HTERT RPE-1 (cell line): ENCODE data around the gene NLRP11.

ENCODE experiments used
- in situ Hi-C: fragments of 300-500 bp; cut with MboI; formaldehyde crosslinking; loops from 4 replicates; pipeline ENCODE4 v1.14.3; 2020; ENCODE audit warnings: low sequenced_read_pairs

NLRP11 gene

DNA sequence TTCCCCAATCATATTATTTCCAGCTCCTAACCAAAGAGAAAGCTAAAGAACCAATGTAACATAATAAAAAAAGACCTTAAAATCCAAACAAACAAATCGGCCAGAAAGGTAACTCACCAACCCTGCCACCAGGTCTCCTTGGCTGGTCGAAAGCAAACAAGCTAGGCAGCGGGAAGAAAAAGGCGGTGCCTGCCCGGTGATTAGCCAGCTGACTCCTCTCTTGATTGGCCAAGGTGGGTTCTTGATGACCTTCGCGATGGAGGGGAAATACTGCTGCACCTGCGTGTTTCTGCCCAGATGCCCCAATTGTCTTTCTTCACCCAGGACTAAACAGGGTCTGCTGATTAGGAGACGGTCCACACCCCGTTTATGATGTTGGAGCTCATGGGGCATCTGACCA lies at the start of gene NLRP11:
TSS of gene NLRP11 (minus strand) at position 154 of the 400 bp plus-strand sequence. CDS start 13,825 bp downstream, outside the sequence.
- in situ Hi-C loops = no loop called here

DNA sequence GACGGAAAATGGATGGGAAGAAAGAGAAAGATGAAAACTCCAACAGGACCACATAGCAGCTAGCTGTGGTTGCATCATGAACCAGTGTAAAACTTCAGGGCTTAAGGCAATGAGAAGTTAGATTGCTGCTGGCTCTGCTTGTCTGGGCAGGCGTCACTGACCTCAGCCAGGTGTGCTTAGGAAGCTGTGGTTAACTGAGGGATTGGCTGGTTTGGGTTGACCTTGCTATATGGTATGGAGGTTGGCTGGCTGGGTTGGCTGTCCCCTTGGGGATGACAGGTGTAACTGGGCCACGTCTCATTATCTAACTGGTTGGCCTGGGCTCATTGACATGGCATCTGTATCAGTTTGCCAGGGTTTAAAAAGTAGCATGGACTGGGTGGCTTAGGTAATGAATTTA lies 45.4 kb upstream of the NLRP11 start:
- in situ Hi-C loops = no loop called here

DNA sequence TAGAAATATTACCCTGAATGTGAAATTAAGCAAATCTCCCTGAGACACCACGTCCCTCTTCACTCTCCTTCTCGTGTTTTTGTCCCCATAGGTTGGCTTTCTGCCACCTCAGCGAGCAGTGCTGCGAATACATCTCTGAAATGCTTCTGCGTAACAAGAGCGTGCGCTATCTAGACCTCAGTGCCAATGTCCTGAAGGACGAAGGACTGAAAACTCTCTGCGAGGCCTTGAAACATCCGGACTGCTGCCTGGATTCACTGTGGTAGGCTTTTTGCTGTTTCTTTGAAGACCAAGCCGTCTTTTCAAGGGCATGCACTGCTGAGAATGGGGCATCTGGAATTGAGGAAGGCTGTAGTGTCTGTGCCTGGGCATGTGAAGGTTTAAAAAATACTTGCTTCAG lies 38.9 kb upstream of the NLRP11 start:
- in situ Hi-C loops = no loop called here

DNA sequence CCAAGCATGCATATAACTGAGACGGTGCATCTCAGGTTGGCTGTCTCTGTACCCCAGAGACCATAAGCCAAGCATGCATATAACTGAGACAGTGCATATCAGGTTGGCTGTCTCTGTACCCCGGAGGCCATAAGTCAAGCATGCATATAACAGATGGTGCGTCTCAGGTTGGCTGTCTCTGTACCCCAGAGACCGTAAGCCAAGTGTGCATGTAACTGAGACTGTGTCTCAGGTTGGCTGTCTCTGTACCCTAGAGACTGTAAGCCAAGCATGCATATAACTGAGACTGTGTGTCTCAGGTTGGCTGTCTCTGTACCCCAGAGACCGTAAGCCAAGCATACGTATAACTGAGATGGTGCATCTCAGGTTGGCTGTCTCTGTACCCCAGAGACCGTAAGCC lies 35.3 kb upstream of the NLRP11 start:
- in situ Hi-C loops = no loop called here

DNA sequence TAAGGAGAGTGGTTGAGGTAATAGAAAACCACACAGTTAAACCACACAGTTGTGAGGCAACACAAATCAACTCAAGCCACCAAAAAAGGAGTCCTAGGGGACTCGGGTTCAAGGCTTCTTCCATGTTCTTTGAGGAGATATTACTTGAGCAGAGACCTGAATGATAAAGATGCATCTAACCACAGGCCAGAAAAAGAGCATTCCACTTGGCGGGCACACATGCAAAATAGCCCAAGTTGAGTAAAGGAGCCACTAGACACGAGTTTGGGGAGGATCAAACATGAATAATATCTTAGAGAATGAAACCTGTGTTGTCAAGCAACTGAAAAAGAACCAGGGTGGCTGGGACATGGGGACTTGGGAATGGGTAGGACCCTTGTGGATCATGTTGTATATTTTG lies 34.7 kb upstream of the NLRP11 start:
- in situ Hi-C loops = no loop called here

DNA sequence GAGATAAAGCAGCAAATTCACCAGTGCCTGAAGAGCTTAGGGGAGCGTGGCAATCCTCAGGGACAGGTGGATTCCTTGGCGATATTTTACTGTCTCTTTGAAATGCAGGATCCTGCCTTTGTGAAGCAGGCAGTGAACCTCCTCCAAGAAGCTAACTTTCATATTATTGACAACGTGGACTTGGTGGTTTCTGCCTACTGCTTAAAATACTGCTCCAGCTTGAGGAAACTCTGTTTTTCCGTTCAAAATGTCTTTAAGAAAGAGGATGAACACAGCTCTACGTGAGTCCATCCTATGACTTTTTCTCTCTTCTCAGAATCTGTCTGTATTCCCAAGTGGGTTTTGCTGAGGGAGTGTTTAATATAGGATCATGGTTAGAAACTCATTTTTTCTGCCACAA lies 27.2 kb upstream of the NLRP11 start:
- in situ Hi-C loops = no loop called here

DNA sequence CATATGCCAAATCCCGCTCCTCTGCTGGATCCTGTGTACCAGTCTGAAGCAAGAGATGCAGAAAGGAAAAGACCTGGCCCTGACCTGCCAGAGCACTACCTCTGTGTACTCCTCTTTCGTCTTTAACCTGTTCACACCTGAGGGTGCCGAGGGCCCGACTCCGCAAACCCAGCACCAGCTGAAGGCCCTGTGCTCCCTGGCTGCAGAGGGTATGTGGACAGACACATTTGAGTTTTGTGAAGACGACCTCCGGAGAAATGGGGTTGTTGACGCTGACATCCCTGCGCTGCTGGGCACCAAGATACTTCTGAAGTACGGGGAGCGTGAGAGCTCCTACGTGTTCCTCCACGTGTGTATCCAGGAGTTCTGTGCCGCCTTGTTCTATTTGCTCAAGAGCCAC lies 26.6 kb upstream of the NLRP11 start:
- in situ Hi-C loops = no loop called here

DNA sequence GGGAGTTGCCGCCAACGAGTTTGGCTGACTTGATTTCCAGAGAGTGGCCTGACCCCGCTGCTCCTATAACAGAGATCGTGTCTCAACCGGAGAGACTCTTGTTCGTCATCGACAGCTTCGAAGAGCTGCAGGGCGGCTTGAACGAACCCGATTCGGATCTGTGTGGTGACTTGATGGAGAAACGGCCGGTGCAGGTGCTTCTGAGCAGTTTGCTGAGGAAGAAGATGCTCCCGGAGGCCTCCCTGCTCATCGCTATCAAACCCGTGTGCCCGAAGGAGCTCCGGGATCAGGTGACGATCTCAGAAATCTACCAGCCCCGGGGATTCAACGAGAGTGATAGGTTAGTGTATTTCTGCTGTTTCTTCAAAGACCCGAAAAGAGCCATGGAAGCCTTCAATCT lies 26.2 kb upstream of the NLRP11 start:
- in situ Hi-C loops = no loop called here

DNA sequence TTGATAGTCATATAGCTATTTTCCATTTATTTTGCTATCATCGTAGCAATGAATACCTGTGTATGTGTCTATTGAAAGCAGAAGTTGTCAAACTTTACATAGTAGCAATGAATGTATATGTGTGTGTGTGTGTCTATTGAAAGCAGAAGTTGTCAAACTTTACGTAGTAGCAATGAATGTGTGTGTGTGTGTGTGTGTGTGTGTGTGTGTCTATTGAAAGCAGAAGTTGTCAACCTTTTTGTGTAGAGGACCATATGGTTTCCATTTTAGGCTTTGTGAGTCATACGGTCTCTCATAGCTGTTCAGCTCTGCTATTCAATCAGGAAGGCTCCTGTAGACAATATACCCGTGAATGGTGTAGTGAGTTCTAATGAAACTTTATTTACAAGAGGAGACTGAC lies 25.4 kb upstream of the NLRP11 start:
- in situ Hi-C loops = no loop called here

DNA sequence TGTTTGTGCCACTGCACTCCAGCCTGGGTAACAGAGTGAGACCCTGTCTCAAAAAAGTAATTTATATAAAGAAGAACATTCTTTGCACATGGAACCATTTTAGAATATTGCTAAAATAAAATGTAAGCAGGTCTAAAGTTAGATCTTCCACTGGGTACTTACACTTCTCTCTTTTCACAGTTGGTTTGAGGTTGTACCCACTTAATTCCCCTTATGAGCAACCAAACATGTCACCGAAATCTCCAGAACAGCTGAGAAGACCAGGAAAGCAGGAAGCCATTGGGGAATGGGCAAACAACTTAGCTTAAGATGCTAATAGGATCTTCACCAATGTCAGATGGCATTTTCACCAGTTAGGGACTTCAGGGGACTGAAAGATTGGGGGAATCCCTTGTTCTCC lies 23.4 kb upstream of the NLRP11 start:
- in situ Hi-C loops = no loop called here

DNA sequence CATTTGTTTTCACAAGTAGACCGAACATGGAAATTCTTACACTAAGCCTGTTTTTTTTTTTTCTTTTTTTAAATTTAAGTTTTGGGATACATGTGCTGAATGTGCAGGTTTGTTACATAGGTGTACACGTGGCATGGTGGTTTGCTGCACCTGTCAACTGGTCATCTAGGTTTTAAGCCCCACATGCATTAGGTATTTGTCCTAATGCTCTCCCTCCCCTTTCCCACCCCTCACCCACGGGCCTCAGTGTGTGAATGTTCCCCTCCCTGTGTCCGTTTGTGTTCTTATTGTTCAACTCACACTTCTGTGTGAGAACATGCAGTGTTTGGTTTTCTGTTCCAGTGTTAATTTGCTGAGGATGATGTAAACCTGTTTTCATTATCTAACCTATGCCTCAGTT lies 7.1 kb upstream of the NLRP11 start:
- in situ Hi-C loops = no loop called here

DNA sequence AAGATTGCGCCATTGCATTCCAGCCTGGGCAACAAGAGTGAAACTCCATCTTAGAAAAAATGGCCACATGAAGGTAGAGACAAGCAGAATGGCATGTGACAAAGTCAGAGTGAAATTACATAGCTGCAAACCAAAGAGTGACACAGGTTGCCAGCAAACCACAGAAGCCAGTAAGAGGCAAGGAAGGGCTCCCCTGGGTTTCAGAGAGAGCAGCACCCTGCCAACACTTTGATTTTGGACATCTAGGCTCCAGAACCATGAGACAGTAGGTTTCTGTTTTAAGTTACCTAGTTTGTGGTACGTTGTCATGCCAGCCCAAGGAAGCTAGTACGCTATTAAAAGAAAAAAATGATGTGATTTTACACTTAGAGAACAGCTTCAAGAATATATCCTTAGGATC lies 6.5 kb upstream of the NLRP11 start:
- in situ Hi-C loops = no loop called here

DNA sequence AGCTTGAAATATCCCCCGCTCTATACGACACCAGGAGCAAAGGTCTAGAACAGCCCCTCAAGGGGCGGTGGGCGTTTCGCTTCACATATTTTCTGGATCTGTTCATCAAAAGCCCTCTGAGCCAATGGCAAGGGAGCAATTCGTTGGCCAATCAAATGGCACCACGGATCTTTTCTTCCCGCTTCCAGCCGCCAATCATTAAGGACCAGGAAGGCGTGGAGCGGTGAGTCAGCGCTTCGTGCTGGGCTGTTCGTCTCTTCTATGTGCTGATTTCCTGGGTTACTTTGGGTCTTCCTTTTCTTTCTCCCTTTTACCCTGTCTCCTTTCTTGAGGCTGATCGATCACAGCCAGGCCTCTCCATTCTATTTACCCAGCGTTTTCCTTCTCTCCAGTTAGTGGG lies 4.5 kb upstream of the NLRP11 start, which contains the start of gene NLRP4:
TSS of gene NLRP4 (plus strand) at position 201 of the 400 bp plus-strand sequence. CDS start 15,541 bp downstream, outside the sequence.
- in situ Hi-C loops = no loop called here

DNA sequence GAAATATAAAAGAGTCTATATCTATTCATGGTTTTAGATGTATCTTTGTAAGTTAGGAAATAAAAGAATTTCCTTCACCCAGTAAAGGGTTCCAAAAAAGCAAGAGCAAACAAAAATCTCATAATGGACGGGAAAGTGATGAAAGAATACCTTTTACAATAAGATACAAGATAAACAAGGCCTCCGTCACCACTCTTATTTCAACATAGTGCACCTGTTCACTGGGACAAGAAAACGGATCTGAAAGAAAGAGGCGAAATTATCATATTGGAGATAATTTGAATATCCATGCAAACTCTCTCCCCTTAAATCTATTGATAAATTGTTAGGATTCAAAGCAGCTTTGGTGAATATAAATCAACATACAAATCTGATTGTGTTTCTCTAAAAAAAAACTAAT lies 877 bp upstream of the NLRP11 start:
- in situ Hi-C loops = no loop called here

DNA sequence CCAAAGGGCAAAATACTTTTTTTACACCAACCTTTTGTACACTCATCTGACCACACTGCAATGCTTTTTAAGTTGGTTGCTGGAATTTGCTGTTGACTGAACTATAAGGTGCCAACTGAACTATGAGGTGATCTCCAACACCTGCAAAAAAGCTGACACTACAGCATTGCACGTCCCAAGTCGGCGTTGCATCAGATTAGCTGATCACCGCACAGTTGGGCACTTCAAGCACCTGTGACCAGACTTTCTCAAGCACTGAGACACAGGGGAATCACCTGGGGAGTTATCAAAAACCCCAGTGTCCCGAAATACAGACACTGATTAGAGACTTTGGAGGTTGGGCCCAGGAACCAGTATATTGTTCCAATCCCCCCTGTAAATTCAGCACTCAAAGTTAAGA lies 1.1 kb downstream of the NLRP11 start:
- in situ Hi-C loops = no loop called here

DNA sequence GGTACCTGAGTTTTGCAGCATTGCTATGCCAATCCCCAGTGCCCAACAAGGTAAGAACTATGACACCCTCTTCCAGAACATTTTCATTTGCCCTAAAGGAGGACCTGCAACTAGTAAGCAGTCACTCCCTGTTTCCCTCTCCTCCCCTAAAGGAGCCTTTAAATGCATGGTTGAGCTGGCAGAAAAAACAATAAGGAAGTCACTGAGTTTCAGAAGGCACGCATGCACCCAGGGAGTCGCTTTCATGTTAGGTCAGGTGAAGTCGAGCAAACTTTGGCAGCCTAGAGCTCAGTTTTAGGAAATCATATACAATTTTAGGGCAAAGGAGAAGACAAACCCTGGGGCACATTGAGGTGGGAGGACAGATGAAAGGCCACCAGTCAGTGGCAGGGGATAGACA lies 11.8 kb downstream of the NLRP11 start:
- in situ Hi-C loops = no loop called here

DNA sequence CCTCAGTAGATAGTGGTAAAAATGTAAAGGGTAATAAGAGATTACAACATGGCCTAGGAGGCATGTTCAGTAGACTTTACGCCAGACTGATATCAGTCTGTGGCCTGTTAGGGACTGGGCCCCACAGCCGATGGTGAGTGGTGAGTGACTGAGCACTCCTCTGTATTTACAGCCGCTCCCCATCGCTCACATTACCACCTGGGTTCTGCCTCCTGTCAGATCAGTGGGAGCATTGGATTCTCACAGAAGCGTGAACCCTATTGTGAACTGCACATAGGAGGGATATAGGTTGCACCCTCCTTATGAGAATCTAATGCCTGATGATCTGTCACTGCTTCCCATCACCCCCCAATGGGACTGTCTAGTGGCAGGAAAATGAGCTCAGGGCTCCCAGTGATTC lies 17.9 kb downstream of the NLRP11 start:
- in situ Hi-C loops = no loop called here

DNA sequence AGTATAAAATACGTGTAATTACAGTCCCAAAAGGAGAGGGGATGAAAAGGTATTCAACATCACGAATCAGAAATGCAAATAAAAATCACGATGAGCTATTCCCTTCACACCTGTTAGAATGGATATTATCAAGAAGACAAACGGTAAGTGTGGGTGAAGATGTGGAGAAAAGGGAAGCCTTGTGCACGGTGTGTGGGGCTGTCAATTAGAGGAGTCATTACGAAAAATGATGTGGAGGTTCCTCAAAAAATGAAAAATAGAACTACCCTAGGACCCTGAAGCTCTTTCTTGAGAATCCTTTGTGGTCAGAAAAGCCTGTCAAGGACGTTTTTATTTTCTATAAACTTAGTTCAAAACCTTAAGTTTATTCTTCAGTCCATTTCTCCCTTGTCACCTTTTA lies 19.4 kb downstream of the NLRP11 start:
- in situ Hi-C loops = no loop called here

DNA sequence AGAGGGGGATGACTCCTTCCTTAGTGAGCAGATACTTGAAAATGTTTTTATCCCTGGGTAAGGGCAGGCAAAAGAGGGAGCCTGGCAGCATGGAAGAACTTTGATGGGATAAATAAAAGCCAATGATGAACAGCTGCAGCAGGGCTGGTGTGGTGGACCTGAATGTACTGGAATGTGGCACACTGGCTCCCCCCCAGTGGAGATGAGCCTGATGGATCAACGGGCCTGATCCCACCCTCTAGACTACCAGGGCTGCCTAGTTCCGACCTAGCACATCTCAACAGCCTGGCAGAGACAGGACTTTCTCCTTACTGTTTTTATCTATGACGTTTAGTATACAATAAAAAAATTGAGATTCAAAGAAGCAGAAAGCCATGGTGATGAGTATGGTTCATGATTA lies 20.5 kb downstream of the NLRP11 start:
- in situ Hi-C loops = no loop called here

DNA sequence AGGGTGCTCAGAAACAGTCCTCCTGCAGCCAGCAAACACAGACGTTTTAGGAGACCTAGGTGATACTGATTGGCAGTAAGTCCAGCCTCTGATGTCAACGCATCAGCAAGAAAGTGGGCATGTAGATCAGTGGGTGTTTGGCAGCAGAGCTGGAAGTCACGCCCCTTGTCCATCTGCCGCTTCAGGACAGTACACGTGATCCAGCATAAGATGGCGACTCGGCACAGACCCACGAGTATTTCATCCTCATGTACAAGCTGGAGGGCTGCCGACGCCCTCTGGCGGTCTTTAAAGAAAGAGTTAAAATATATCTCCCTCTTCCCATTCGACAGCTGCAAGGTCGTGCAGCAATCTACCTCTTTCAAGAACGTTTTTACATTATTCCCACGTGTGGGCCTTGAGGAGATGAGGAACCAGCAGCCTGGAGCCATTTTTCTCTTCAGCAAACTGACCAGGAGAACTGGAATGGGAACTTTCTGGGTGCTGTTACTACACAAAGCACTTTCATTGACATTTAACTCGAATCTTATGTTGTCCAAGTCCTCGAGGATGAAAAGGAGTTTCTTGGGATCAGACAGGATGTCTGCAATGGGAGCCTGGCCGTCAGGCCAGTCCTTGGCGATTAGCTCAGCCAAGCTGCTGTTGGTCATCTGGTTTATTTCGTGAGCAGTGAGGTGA lies 22.3 kb downstream of the NLRP11 start:
- in situ Hi-C loops = no loop called here

DNA sequence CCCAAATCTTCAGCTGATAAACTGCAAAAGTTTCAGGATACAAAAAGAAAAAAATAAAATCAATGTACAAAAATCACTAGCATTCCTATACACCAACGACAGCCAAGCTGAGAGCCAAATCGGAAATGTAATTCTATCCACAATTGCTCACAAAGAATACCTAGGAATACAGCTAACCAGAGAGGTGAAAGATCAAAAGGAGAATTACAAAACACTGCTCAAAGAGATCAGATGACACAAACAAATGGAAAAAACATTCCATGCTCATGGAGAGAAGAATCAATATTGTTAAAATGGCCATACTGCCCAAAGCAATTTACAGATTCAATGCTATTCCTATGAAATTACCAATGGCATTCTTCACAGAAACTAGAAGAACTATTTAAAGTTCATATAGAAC lies 29.5 kb downstream of the NLRP11 start:
- in situ Hi-C loops = no loop called here

DNA sequence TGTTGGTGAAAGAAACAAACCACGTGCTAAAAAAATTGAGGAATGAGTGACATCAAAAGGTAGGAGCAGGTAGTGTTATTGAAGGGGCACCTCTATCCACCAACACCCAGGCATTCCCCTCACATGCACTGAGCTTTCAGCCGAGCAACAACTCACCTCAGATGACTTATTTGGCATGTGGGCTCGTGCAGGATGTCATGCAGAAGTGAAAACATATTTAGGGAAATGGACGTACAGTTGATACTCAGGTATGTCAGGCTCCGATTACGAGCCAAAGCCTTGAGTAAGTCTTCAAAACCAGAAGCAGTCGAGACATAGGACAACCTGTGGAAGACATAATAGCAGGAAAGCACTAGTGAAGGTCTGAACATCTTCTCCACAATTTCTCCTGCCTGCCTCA lies 30.4 kb downstream of the NLRP11 start:
- in situ Hi-C loops = no loop called here

DNA sequence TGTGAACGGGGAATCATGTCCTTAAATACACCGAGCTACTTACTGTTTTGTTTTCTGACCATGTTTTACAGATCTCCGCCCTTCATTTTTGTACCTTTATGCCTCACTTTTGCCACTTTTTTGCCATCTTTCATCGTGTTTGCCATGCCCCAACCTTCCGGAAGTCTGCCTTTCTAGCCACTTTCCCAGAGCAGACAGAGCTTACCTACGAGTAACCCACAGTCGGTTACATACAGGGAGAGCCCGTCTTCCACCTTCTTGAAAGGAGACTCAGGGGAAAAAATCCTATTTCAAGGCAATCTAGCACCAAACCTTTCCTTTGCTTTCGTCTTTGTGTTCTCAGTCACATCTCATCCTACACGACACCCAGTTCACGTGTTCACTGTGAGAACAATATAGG lies 36.8 kb downstream of the NLRP11 start:
- in situ Hi-C loops = no loop called here
